A673 (cell line): ENCODE measurements around the gene NOP58. TPM values are rescaled to one million over a fixed set of nuclear protein-coding genes. Genes with fewer than 3 reads are reported as not detected.

Experiments
- BruUV-seq: library from RNA; stranded (reverse); fragments of 400-500 nt; replicated peaks from 2 replicates; lab custom pipeline; 2021; lab: Mats Ljungman, UMichigan
- CTCF ChIA-PET: fragments of 300-600 bp; sonication (Branson Sonifier 250); formaldehyde crosslinking; loops from one replicate; lab custom pipeline; 2022; ENCODE audit warnings: antibody characterized with exemption; lab: Charles Lee
- POLR2A ChIA-PET: fragments of 300-600 bp; sonication (Branson Sonifier 250); formaldehyde crosslinking; loops from one replicate; lab custom pipeline; 2022; ENCODE audit warnings: antibody characterized with exemption; ENCODE audit not compliant: low non-redundant PET; lab: Charles Lee
- DNase-seq: peaks from one replicate; pipeline ENCODE4 v3.0.0-alpha.2; 2015; ENCODE audit warnings: low spot score
- H3K27ac ChIP-seq: fragments of 200-600 bp; sonication (generic); 2 replicates; pipeline ENCODE4 v1.5.1; 2016; ENCODE audit warnings: mixed run types, low read depth, mild to moderate bottlenecking, mixed read lengths, antibody characterized with exemption, low read length; ENCODE audit not compliant: poor library complexity, severe bottlenecking
- H3K27me3 ChIP-seq: fragments of 200-600 bp; sonication (generic); replicated peaks from 2 replicates; pipeline ENCODE4 v1.6.1; 2017; ENCODE audit warnings: mixed run types, low read depth, mild to moderate bottlenecking, mixed read lengths, antibody characterized with exemption, low read length; ENCODE audit not compliant: insufficient read depth, poor library complexity
- H3K36me3 ChIP-seq: fragments of 200-600 bp; sonication (generic); 2 replicates; pipeline ENCODE4 v1.6.1; 2016; ENCODE audit warnings: mixed run types, mild to moderate bottlenecking, mixed read lengths, antibody characterized with exemption, low read length; ENCODE audit not compliant: insufficient read depth, poor library complexity, severe bottlenecking
- H3K4me1 ChIP-seq: fragments of 200-600 bp; sonication (generic); 2 replicates; pipeline ENCODE4 v1.6.1; 2017; ENCODE audit warnings: mixed run types, mild to moderate bottlenecking, mixed read lengths, antibody characterized with exemption, low read length; ENCODE audit not compliant: insufficient read depth, poor library complexity, severe bottlenecking
- H3K4me3 ChIP-seq: fragments of 200-600 bp; sonication (generic); 2 replicates; pipeline ENCODE4 v1.5.1; 2016; ENCODE audit warnings: low read depth, mixed run types, mild to moderate bottlenecking, mixed read lengths, low read length; ENCODE audit not compliant: poor library complexity, severe bottlenecking
- H3K9me3 ChIP-seq: fragments of 200-600 bp; sonication (generic); 2 replicates; pipeline ENCODE4 v1.6.1; 2016; ENCODE audit warnings: mixed run types, low read depth, mild to moderate bottlenecking, mixed read lengths, antibody characterized with exemption, low read length; ENCODE audit not compliant: poor library complexity, severe bottlenecking
- CTCF ChIP-seq: fragments of 300-800, 200-600 bp; sonication (generic); conservative IDR thresholded peaks from 2 replicates; pipeline ENCODE4 v1.5.1; 2017; ENCODE audit warnings: low read depth, mild to moderate bottlenecking, antibody characterized with exemption, low read length, moderate library complexity, mixed read lengths
- EZH2 ChIP-seq: fragments of 200-600 bp; sonication (generic); IDR thresholded peaks from 2 replicates; pipeline ENCODE4 v1.6.1; 2017; ENCODE audit warnings: borderline replicate concordance, low read depth, mild to moderate bottlenecking, mixed read lengths, antibody characterized with exemption, low read length; ENCODE audit not compliant: poor library complexity, severe bottlenecking
- intact Hi-C: fragments of 100-400 bp; cut with micrococcal nuclease; formaldehyde crosslinking; loops from one replicate; pipeline ENCODE4 v1.10.0; 2022; ENCODE audit not compliant: unreplicated experiment
- total RNA-seq: library from RNA; stranded (reverse); gene quantifications from 2 replicates; pipeline ENCODE4 v1.2.3, GENCODE V29; 2021

The NOP58 gene
- total RNA-seq, 1 experiment from 2014 or later, result 181 TPM

- TF ChIP-seq CTCF (no peak), EZH2 (no peak)
- intact Hi-C loops, result no loop called here
- BruUV-seq, result no TSS peak
- DNase-seq, result peak; percentile 71
- H3K27ac ChIP-seq, result no peak overlapping the region
- H3K4me3 ChIP-seq, result no peak overlapping the region
- ChIA-PET CTCF (no interaction called here), POLR2A (interaction anchor here (0.6 kb wide), 1 partner anchor 936 kb away, joined by 3 read pairs; no protein-coding TSS in a partner anchor)
- H3K4me1 ChIP-seq, result peaks cover 17% of the 10 kb centered on the region
- H3K27me3 ChIP-seq, result no peaks in the 10 kb centered on the region
- H3K9me3 ChIP-seq, result no peaks in the 10 kb centered on the region
- no peaks in the 10 kb centered on the region for H3K36me3 ChIP-seq
These were observed 72.3 kb downstream of the NOP58 start for GRCh38 chr2:202337706-202338346.

GRCh38 chr2:202339071-202339870 lies 73.7 kb downstream of the NOP58 start:
- ChIA-PET CTCF (no interaction called here), POLR2A (no interaction called here)
- TF ChIP-seq EZH2, result no peak
- TF ChIP-seq CTCF, result no peak
- peaks cover 17% of the 10 kb centered on the region for H3K4me1 ChIP-seq
- H3K4me3 ChIP-seq, result no peak overlapping the region
- H3K36me3 ChIP-seq, result no peaks in the 10 kb centered on the region
- intact Hi-C loops, result no loop called here
- H3K27me3 ChIP-seq, result no peaks in the 10 kb centered on the region
- no peak overlapping the region for H3K27ac ChIP-seq
- no peaks in the 10 kb centered on the region for H3K9me3 ChIP-seq
- no TSS peak for BruUV-seq
- peak; percentile 29 for DNase-seq

- CTCF ChIA-PET, result no interaction called here
- POLR2A ChIA-PET, result no interaction called here
- no peak for TF ChIP-seq EZH2
- TF ChIP-seq CTCF, result no peak
These were observed 78.6 kb downstream of the NOP58 start for GRCh38 chr2:202344178-202344577.

More at GRCh38 chr2:202344178-202344577, 78.6 kb downstream of the NOP58 start:
- no peaks in the 10 kb centered on the region for H3K9me3 ChIP-seq
- no peaks in the 10 kb centered on the region for H3K36me3 ChIP-seq
- BruUV-seq, result no TSS peak
- intact Hi-C loops, result no loop called here
- DNase-seq, result no peak
- no peaks in the 10 kb centered on the region for H3K27me3 ChIP-seq
- H3K4me1 ChIP-seq, result no peaks in the 10 kb centered on the region
- no peak overlapping the region for H3K4me3 ChIP-seq
- no peak overlapping the region for H3K27ac ChIP-seq
